Uterus (tissue), 4 donors: ENCODE results near the gene LANCL3. TPM values are rescaled to one million over a fixed set of nuclear protein-coding genes. Genes with fewer than 3 reads are reported as not detected.
"Not testable (repeated sequence)": the region's sequence is repeated elsewhere in the genome, so short reads cannot be mapped to it uniquely, and the experiment has no call there.

Experiments used
- DNase-seq, 2 donors: peaks; one replicate each; pipeline ENCODE4 v3.0.0-alpha.2; 2019 to 2020
- H3K27ac ChIP-seq, 2 donors: fragments of 200-600 bp; sonication (generic); 1 replicate in 1 of 2; 2 replicates in 1 of 2; pipeline ENCODE4 v1.5.1; 2016 to 2018
- H3K27me3 ChIP-seq, 2 donors: fragments of 200-600 bp; sonication (generic); one replicate each; pipeline ENCODE4 v1.5.1; 2018 to 2019; ENCODE audit warnings: control low read depth in 1 of 2
- H3K36me3 ChIP-seq, 2 donors: fragments of 200-600 bp; sonication (generic); one replicate each; pipeline ENCODE4 v1.5.1; 2019; ENCODE audit warnings: control low read depth in 1 of 2
- H3K4me1 ChIP-seq, 2 donors: fragments of 200-600 bp; sonication (generic); one replicate each; pipeline ENCODE4 v1.5.1; 2018 to 2019; ENCODE audit warnings: control low read depth in 1 of 2
- H3K4me3 ChIP-seq, 2 donors: fragments of 200-600 bp; sonication (generic); 1 replicate in 1 of 2; 2 replicates in 1 of 2; pipeline ENCODE4 v1.5.1; 2018 to 2019; ENCODE audit warnings: mild to moderate bottlenecking in 1 of 2
- H3K9me3 ChIP-seq, 2 donors: fragments of 200-600 bp; sonication (generic); one replicate each; pipeline ENCODE4 v1.5.1; 2019; ENCODE audit warnings: control low read depth in 1 of 2
- POLR2A ChIP-seq, 2 donors: fragments of 450-650 bp; IDR thresholded peaks; one replicate each; pipeline ENCODE4 v1.6.1; 2016; ENCODE audit warnings: antibody characterized with exemption in 2 of 2, mild to moderate bottlenecking in 1 of 2, moderate library complexity in 1 of 2
- intact Hi-C: fragments of 100-400 bp; cut with DNase I; formaldehyde crosslinking; loops from one replicate; pipeline ENCODE4 v1.15.1; 2023; ENCODE audit warnings: low total_unique reads
- total RNA-seq, 4 donors: library from RNA; depleted of rRNA in 3 of 4; stranded (reverse); fragments of >200 nt in 3 of 4; gene quantifications; one replicate each; pipeline versions ENCODE4 v1.1.0 to v1.2.4, GENCODE V29; 2014 to 2023
- TF ChIP-seq, protein P1 (sequence below), 4 experiments: fragments of 200-600 bp in 2 of 4; fragments of 450-650 bp in 2 of 4; sonication (generic) in 2 of 4; IDR thresholded peaks; one replicate each; pipeline ENCODE4 v1.5.1; 2016 to 2019; ENCODE audit warnings: antibody characterized with exemption in 4 of 4, mild to moderate bottlenecking in 2 of 4, moderate library complexity in 1 of 4
- donor health status: DM: yes; HTN: yes; CAD: no.

Gene LANCL3
- total RNA-seq, 4 donors from 2014 or later, result 0.12 to 0.83 TPM; not detected in 2

DNA sequence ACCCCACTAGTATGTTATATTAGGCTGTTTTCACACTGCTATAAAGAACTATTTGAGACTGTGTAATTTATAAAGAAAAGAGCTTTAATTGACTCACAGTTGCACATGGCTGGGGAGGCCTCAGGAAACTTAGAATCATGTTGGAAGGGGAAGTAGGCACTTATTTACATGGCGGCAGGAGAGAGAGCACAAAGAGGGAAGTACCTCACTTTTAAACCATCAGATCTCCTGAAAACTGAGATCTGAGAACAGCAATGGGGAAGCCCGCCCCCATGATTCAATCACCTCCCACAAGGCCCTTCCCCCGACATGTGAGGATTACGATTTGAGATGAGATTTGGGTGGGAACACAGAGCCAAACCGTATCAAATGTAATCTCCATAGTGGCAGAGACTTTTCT, 68.7 kb downstream of the LANCL3 start:
- no peak for TF ChIP-seq POLR2A (IDR thresholded peaks at IDR 0.05)
- TF ChIP-seq, protein P1, sequence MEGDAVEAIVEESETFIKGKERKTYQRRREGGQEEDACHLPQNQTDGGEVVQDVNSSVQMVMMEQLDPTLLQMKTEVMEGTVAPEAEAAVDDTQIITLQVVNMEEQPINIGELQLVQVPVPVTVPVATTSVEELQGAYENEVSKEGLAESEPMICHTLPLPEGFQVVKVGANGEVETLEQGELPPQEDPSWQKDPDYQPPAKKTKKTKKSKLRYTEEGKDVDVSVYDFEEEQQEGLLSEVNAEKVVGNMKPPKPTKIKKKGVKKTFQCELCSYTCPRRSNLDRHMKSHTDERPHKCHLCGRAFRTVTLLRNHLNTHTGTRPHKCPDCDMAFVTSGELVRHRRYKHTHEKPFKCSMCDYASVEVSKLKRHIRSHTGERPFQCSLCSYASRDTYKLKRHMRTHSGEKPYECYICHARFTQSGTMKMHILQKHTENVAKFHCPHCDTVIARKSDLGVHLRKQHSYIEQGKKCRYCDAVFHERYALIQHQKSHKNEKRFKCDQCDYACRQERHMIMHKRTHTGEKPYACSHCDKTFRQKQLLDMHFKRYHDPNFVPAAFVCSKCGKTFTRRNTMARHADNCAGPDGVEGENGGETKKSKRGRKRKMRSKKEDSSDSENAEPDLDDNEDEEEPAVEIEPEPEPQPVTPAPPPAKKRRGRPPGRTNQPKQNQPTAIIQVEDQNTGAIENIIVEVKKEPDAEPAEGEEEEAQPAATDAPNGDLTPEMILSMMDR (IDR thresholded peaks at IDR 0.05), result no peak
- Histone ChIP-seq H3K4me3 (no peak overlapping the region), H3K27ac (no peak overlapping the region), H3K36me3 (no peaks in the 10 kb centered on the region), H3K4me1 (no peaks in the 10 kb centered on the region), H3K27me3 (no peaks in the 10 kb centered on the region), H3K9me3 (no peaks in the 10 kb centered on the region)
- no peak for DNase-seq
- intact Hi-C loops, result no loop called here

DNA sequence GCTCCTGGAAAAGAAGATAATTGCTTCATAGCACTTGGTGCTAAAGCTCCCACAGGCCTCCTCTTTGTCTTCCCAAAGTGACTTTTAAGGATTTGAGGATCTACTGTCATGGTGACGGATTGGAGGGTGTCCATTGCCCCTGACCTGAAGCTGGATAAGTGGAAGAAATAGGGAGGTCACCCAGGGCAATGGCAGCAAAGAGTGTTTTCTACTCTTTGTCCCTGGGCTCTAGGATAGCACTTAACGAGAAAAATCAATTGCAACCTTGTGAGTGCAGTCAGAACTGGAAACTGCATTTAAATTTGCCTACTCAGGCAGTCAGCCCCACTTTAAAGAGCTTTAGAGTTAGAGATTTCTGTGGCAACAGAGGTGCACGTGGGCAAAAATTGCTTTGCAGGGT, 70.4 kb downstream of the LANCL3 start:
- intact Hi-C loops, result no loop called here
- Histone ChIP-seq H3K9me3 (no peaks in the 10 kb centered on the region), H3K27ac (no peak overlapping the region), H3K4me3 (no peak overlapping the region), H3K4me1 (no peaks in the 10 kb centered on the region), H3K36me3 (no peaks in the 10 kb centered on the region), H3K27me3 (no peaks in the 10 kb centered on the region)
- no peak for DNase-seq
- no peak for TF ChIP-seq POLR2A (IDR thresholded peaks at IDR 0.05)
- TF ChIP-seq, protein P1 (IDR thresholded peaks at IDR 0.05), result no peak

DNA sequence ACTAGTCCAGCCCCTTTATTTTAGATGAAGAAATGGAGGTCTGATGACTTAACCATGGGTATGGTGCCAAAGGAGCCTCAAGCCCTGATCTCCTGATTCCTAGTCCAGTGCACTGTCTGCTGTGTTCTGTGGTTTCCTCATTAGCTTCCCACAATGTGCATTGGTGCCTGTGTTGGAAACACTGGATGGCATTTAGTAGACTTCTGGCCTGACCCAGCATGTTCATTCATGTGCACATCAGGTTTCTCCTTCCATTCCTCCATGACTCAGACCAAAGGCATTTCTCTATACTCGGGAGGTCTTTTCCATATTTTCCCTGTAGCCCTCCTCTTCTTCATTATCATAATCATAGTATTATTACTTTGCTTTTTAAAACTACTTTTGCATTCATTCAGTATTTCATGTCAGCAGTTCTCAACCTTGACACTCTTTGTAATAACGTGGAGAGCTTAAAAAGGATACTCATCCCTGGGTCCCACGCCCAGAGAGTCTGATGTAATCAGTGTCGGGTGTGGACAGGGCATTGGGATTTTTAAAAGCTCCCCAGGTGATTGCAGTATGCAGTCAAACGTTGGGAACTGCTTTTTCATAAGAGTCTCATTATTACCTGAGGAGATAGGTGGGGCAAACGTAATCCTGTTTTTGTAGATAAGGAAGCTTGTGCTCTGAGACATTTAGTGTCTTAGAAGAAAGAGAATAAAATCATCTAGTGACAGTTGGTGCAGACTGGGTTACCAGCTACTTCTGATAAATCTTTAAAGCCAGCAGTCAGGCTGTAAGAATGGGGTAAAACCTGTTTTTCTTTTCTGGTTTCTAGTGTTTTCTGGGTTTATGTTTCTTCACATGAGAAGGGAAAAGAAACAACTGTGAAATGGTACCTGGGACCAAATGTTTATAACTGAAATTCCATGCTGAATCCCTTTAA, 73.2 kb downstream of the LANCL3 start:
- Histone ChIP-seq H3K9me3 (no peaks in the 10 kb centered on the region), H3K27ac (no peak overlapping the region), H3K27me3 (no peaks in the 10 kb centered on the region), H3K36me3 (no peaks in the 10 kb centered on the region), H3K4me1 (no peaks in the 10 kb centered on the region), H3K4me3 (no peak overlapping the region)
- DNase-seq, result no peak
- intact Hi-C loops, result no loop called here
- TF ChIP-seq POLR2A (IDR thresholded peaks at IDR 0.05), result no peak
- TF ChIP-seq, protein P1 (IDR thresholded peaks at IDR 0.05), result no peak

DNA sequence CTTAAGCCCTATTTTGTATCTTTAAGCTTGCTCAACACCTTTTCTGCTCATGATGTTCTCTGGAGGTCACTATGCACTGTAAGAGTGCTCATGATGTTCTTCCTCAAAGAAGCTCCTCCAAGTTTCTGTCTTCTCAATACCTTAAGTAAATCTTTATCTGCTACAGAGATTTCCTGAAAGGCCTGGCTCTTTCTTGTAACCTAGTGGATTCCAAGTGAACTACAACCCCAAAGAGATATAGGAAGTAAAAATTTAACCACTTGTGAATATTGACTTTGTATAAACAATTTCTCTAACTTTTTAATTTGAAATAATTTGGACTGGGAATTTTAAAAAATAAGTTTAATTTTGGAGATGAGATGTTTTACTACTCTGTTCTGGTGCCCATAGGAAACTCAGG, 74.8 kb downstream of the LANCL3 start:
- TF ChIP-seq, protein P1 (IDR thresholded peaks at IDR 0.05), result no peak
- TF ChIP-seq POLR2A (IDR thresholded peaks at IDR 0.05), result no peak
- Histone ChIP-seq H3K9me3 (no peaks in the 10 kb centered on the region), H3K36me3 (no peaks in the 10 kb centered on the region), H3K4me1 (no peaks in the 10 kb centered on the region), H3K27ac (no peak overlapping the region), H3K27me3 (no peaks in the 10 kb centered on the region), H3K4me3 (no peak overlapping the region)
- no peak for DNase-seq
- intact Hi-C loops, result no loop called here

DNA sequence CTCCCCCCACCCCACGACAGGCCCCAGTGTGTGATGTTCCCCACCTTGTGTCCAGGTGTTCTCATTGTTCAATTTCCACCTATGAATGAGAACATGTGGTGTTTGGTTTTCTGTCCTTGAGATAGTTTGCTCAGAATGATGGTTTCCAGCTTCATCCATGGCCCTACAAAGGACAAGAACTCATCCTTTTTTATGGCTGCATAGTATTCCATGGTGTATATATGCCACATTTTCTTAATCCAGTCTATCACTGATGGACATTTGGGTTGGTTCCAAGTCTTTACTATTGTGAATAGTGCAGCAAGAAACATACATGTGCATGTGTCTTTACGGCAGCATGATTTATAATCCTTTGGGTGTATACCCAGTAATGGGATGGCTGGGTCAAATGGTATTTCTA, 79.4 kb downstream of the LANCL3 start:
- DNase-seq, H3K27me3 ChIP-seq, intact Hi-C loops, H3K27ac ChIP-seq, H3K4me1 ChIP-seq, H3K36me3 ChIP-seq, H3K9me3 ChIP-seq, H3K4me3 ChIP-seq: not testable (repeated sequence)
